Amygdala (tissue), 56 donors: ENCODE data around the gene RTEL1.

Source experiments
- DNase-seq, 56 donors: peaks; one replicate each; lab custom pipeline; 2025; lab: John Stamatoyannopoulos, UW

Gene RTEL1

DNA sequence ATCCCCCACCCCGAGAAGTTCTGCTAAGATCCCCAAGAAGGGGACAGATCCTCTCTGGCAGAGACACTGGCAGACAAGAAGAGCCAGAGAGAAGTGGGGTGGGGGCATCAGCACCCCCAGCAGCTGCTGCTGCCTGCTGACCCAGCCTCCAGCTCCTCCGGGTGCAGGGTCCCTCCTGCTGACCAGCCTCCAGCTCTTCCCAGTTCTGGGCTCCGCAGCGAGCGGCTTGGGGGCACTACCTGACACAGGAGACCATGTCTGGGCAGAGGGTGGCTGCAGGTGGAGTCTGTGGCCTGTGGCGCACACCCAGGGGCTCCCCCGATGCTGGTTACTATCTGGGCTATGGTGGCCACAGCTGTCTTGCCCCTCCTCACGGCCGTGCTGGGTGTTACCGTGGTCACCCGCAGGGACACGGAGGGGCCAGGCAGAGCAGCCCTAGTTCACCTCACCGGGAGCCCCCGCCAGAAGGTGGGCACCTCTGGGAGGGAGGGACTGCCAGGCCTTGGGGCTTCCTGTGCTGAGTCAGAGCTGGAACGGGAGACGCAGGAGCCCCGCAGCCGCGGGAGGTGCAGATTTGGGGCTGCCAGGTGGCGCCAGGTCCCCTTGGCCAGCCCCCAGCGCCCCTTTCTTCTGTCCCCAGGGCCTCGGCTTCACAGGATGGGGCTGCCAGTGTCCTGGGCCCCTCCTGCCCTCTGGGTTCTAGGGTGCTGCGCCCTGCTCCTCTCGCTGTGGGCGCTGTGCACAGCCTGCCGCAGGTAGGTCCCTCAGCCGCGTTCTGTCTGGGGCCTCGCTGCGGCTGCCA is 79.0 kb downstream of the RTEL1 start:
- no peak for DNase-seq

DNA sequence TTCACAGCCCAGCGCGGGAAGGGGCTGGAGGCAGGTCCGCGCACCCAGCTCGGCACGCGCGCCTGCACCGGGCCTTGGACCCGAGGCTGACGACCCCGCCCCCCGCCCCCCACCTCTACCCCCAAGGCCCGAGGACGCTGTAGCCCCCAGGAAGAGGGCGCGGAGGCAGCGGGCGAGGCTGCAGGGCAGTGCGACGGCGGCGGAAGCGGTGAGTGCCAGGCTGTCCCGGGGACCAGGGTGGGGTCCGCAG is 79.5 kb downstream of the RTEL1 start:
- DNase-seq = no peak

GRCh38 chr20:63737945-63738686 is 80.0 kb downstream of the RTEL1 start:
- DNase-seq = no peak

DNA sequence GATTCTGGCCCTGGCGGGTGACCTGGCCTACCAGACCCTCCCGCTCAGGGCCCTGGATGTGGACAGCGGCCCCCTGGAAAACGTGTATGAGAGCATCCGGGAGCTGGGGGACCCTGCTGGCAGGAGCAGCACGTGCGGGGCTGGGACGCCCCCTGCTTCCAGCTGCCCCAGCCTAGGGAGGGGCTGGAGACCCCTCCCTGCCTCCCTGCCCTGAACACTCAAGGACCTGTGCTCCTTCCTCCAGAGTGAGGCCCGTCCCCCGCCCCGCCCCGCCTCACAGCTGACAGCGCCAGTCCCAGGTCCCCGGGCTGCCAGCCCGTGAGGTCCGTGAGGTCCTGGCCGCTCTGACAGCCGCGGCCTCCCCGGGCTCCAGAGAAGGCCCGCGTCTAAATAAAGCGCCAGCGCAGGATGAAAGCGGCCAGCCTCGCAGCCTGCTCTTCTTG is 80.6 kb downstream of the RTEL1 start:
- DNase-seq = peak in 12 of 56 donors; percentile 28 to 59 (median 42)

DNA sequence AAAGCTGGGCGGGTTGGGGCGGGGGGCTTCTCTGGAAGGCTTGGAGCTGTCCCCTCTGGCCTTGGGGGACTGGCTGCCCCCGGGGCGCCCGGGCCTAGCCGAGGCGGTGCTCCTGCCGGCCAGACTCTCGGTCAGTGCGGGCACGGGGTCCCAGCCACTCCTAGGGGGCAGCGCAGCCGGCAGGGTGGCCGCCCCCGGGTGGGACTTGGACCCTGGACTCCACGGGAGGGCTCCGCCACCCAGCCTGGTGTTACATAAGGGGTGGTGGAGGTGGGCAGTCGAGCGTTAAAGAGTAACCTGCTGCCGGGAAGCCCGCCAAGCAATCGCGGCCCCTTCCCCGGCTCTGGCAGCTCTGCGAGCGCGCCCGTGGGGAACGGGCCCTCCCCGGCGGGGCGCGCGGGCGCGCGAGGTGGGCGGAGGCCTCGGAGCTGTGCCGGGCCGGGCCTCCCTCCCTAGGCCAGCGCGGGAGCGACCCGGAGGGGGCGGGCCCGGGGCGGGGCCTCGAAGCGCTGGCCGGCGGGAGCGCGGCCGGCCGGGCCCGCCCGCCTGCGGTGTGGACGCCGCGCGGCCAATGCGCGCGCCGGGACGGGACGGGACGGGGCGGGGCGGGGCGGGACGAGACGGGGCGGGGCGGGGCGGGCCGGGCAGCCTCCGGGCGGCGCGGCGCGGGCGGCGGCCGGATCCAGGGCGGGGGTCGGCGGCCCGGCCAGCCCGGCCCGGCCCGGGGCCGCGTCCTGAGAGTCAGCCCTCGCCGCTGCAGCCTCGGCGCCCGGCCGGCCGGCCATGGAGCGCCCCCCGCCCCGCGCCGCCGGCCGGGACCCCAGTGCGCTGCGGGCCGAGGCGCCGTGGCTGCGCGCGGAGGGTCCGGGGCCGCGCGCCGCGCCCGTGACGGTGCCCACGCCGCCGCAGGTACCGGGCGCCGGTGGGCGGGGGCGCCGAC is 81.3 kb downstream of the RTEL1 start, which contains the start of gene SLC2A4RG:
TSS of gene SLC2A4RG (plus strand) at position 647 of the 940 bp plus-strand sequence. CDS start at position 784, 137 bp downstream.
- peak in 39 of 56 donors; percentile 18 to 86 (median 56) for DNase-seq

- DNase-seq = peak in 8 of 56 donors; percentile 17 to 61 (median 37)
Measured at GRCh38 chr20:63740070-63740626, 82.0 kb downstream of the RTEL1 start.

DNA sequence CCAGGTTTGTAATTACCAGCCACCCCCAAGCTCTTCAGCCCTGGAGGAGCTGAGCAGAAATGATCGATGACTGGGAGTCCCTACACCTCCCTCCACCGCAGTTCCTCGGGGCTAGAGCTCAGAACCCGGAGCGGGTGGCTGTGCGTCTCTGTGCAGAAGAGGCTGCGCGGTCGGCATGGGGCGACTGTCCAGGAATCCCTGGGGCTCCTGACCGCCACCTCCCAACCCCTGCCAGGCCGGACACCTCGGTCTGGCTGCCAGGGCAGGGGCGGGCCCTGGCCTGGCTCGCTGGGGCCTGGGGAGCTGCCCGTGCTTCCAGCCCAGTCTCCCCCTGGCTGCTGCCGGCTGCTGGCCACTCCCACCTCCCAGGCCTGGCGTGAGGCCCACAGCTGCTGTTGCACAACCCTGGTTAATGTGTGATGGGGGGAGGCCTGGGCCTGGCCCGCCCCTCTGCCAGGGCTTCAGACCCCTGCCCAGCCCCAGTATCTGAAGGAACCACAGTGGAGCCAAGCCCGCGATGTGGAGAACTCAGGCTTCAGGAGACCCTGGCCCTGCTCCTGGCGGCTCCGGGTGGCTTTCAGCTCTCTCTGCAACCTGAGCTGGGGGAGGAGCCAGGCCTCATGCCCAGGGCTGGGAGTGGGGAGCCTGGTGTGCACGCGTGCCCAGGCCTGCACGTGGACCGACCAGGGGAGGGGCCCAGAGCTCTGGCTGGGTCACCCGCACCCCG is 82.7 kb downstream of the RTEL1 start:
- peak in 51 of 56 donors; percentile 26 to 89 (median 65) for DNase-seq

DNA sequence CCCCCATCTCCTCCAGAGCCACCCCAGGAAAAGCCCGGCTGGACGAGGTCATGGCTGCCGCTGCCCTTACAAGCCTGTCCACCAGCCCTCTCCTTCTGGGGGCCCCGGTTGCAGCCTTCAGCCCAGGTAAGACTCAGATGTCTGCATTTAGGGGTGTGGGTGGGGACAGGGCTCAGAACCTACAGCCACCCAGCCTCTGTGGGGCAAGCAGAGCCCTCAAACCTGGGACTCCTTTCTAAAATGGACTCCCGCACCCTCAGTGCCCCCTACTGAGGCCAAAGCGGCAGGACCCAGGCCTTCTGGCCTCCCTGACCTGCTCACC is 83.2 kb downstream of the RTEL1 start:
- DNase-seq = no peak

DNA sequence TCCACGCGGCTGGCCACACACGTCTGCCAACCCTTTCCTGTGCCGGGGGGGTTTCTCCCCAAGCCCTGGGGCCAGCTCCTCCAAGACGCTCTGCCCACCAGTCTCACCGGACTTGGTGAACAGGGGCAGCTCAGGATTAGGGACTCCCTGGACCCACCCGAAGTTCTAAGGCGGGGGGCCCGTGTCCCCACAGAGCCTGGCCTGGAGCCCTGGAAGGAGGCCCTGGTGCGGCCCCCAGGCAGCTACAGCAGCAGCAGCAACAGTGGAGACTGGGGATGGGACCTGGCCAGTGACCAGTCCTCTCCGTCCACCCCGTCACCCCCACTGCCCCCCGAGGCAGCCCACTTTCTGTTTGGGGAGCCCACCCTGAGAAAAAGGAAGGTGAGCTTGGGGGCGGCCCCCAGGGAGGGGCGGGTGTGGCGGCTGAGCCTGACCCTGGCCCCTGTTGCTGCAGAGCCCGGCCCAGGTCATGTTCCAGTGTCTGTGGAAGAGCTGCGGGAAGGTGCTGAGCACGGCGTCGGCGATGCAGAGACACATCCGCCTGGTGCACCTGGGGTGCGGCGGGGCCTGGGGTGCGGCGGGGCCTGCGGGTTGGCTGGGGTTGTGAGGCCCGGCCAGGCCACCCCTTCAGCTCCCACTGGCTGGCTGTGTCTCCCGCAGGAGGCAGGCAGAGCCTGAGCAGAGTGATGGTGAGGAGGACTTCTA is 83.7 kb downstream of the RTEL1 start:
- no peak for DNase-seq

DNA sequence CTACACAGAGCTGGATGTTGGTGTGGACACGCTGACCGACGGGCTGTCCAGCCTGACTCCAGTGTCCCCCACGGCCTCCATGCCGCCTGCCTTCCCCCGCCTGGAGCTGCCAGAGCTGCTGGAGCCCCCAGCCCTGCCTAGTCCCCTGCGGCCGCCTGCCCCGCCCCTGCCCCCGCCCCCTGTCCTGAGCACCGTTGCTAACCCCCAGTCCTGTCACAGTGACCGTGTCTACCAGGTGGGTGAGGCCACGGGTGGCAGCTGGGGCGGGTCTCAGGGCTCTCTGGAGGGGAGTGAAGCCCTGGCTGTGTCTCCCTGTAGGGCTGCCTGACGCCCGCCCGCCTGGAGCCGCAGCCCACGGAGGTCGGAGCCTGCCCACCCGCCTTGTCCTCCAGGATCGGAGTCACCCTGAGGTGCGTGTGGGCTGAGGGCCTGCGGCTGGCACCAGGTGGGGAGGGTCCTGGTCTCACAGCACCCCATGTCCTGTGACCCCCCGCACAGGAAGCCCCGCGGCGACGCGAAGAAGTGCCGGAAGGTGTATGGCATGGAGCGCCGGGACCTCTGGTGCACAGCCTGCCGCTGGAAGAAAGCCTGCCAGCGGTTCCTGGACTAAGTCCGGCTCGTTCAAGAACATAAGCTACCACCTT is 84.4 kb downstream of the RTEL1 start:
- DNase-seq = no peak

- DNase-seq = no peak
Measured at GRCh38 chr20:63743210-63743970, 85.3 kb downstream of the RTEL1 start.

GRCh38 chr20:63744158-63744557 is 86.0 kb downstream of the RTEL1 start:
- no peak for DNase-seq

DNA sequence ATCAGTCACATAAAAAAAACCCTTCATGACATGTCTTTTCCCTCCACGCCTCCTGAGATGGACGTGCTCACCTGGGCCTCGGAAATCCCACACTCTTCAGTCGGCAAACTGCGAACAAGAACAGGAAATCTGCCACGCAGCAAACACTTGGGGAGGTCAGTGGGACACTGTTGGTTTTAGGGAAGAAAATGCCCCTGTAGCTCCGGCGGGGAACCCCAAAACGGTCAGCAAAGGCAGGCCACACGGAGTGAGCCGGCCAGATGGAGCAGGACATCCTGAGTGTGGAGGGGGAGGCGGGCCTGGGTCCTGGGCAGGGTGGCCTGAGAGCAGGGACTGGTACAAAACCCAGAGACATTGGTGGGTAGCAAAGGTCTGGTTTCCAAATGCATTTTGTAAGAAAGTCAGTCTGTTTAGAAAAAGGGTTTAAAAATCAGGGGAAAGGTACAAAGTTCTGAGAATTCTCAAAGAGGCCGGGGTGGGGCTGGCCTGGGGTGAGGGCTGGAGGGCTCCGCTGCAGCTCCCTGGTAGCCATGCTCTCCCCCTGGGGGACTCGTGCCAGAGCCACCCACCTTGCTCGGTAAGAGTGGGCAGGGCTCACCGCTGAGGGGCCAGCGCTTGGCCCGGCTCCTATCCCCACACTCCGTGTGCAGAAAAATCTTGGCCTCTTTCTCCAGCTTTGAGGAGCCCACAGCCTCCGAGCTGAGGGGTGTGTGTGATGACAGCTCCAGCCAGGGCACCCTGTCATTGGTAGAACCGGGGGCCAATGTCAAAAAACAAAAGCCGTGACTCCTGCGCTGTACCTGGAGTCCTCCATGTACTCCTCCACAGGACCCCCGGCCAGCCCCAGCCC is 86.7 kb downstream of the RTEL1 start:
- no peak for DNase-seq

DNA sequence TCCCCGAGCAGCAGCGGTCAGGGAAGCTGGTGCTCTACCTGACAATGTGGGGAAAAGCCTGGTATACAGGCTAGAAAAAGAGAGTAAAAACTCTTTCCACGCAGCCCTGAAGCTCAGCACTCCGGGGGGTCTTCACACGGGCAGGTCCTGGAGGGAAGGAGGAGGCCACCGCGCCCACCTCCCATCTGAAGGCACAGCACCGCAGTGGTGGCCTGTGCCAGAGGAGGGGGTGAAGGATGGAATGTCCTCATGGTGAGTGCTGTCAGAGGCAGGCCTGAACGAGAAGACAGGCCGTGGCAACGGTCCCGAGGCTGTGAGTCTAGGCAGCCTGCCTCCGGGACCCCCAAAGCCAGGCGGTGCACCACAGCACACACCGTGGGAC is 87.3 kb downstream of the RTEL1 start:
- no peak for DNase-seq
